ENCODE measurements around the gene PJVK. TPM values are rescaled to one million over a fixed set of nuclear protein-coding genes. Genes with fewer than 3 reads are reported as not detected.
"Not testable (repeated sequence)": the region's sequence is repeated elsewhere in the genome, so short reads cannot be mapped to it uniquely, and the experiment has no call there.

The PJVK gene
- total RNA-seq, 1 donor from 2014 or later = 2.4 TPM

GRCh38 chr2:178428396-178428806 is 22.8 kb upstream of the PJVK start:
- no peak for DNase-seq (ENCODE audit: low spot score in 2 of 2)
- FAIRE-seq = no peak

- no peak for DNase-seq (ENCODE audit: low spot score in 2 of 2)
- FAIRE-seq = no peak
These were observed 21.8 kb upstream of the PJVK start for GRCh38 chr2:178429336-178429735.

GRCh38 chr2:178436662-178437061 is 14.5 kb upstream of the PJVK start:
- FAIRE-seq = no peak
- DNase-seq (ENCODE audit: low spot score in 2 of 2) = no peak

- FAIRE-seq (no peak), DNase-seq (ENCODE audit: low spot score in 2 of 2) (no peak)
These were observed 9.8 kb upstream of the PJVK start for GRCh38 chr2:178441426-178441825.

- FAIRE-seq (no peak), DNase-seq (ENCODE audit: low spot score in 2 of 2) (no peak)
These were observed 2.1 kb upstream of the PJVK start for GRCh38 chr2:178448968-178449661.

- no peak for FAIRE-seq
- peak in 1 of 2 donors; percentile 19 for DNase-seq (ENCODE audit: low spot score in 2 of 2)
These were observed 1.3 kb upstream of the PJVK start for GRCh38 chr2:178449700-178450523.

- no peak for FAIRE-seq
- no peak for DNase-seq (ENCODE audit: low spot score in 2 of 2)
These were observed 729 bp upstream of the PJVK start for GRCh38 chr2:178450524-178450773.

- no peak for DNase-seq (ENCODE audit: low spot score in 2 of 2)
- FAIRE-seq = no peak
These were observed 1.2 kb downstream of the PJVK start for GRCh38 chr2:178452334-178452733.

GRCh38 chr2:178452870-178453269 is 1.7 kb downstream of the PJVK start:
- FAIRE-seq (no peak), DNase-seq (ENCODE audit: low spot score in 2 of 2) (no peak)

GRCh38 chr2:178455947-178456346 is 4.8 kb downstream of the PJVK start:
- no peak for DNase-seq (ENCODE audit: low spot score in 2 of 2)
- no peak for FAIRE-seq

- DNase-seq (ENCODE audit: low spot score in 2 of 2) (no peak), FAIRE-seq (no peak)
These were observed 6.3 kb downstream of the PJVK start for GRCh38 chr2:178457390-178457886.

- no peak for FAIRE-seq
- DNase-seq (ENCODE audit: low spot score in 2 of 2) = no peak
These were observed 18.2 kb downstream of the PJVK start for GRCh38 chr2:178469219-178469849.

- not testable (repeated sequence) for DNase-seq (ENCODE audit: low spot score in 2 of 2); FAIRE-seq
These were observed 20.1 kb downstream of the PJVK start for GRCh38 chr2:178471313-178471712.

- FAIRE-seq = no peak
- no peak for DNase-seq (ENCODE audit: low spot score in 2 of 2)
These were observed 22.2 kb downstream of the PJVK start for GRCh38 chr2:178473373-178473772.

- DNase-seq (ENCODE audit: low spot score in 2 of 2) = no peak
- no peak for FAIRE-seq
These were observed 22.8 kb downstream of the PJVK start for GRCh38 chr2:178473931-178474330.

- no peak for DNase-seq (ENCODE audit: low spot score in 2 of 2)
- no peak for FAIRE-seq
These were observed 23.4 kb downstream of the PJVK start for GRCh38 chr2:178474560-178474959.

- FAIRE-seq = no peak
These were observed 25.3 kb downstream of the PJVK start for GRCh38 chr2:178476477-178476876.

GRCh38 chr2:178477443-178478129 is 26.4 kb downstream of the PJVK start:
- no peak for DNase-seq (ENCODE audit: low spot score in 2 of 2)
- no peak for FAIRE-seq

More at GRCh38 chr2:178476477-178476876, 25.3 kb downstream of the PJVK start:
- no peak for DNase-seq (ENCODE audit: low spot score in 2 of 2)

- DNase-seq (ENCODE audit: low spot score in 2 of 2) = no peak
- FAIRE-seq = no peak
These were observed 26.9 kb downstream of the PJVK start for GRCh38 chr2:178478130-178478438.

- DNase-seq (ENCODE audit: low spot score in 2 of 2) (peak; percentile 80 to 81), FAIRE-seq (no peak)
These were observed 27.5 kb downstream of the PJVK start, which contains the start of gene FKBP7 for GRCh38 chr2:178478439-178479274. FKBP7 (minus strand) TSS chr2:178478600; CDS start chr2:178478499, 101 bp downstream.

All from frontal cortex (tissue), 4 donors.